H9 (cell line): ENCODE measurements around the gene SRPX. TPM values are rescaled to one million over a fixed set of nuclear protein-coding genes. Genes with fewer than 3 reads are reported as not detected.

ENCODE experiments used
- DNase-seq: peaks from one replicate; pipeline ENCODE4 v3.0.0-alpha.2; 2017
- H2AFZ ChIP-seq: one replicate; pipeline ENCODE4 v1.6.1; 2013; ENCODE audit warnings: mild to moderate bottlenecking, low read length, control low read depth, moderate library complexity
- H2AK5ac ChIP-seq: 2 replicates; pipeline ENCODE4 v1.6.1; 2013; ENCODE audit warnings: low read length, control low read depth, mixed read lengths; ENCODE audit not compliant: insufficient read length
- H2BK120ac ChIP-seq: one replicate; pipeline ENCODE4 v1.6.1; 2013; ENCODE audit warnings: low read depth, mild to moderate bottlenecking, low read length, control low read depth, inconsistent platforms; ENCODE audit not compliant: poor library complexity, severe bottlenecking
- H2BK12ac ChIP-seq: 2 replicates; pipeline ENCODE4 v1.6.1; 2013; ENCODE audit warnings: low read length, control low read depth, mixed read lengths, low read depth; ENCODE audit not compliant: insufficient read length
- H2BK15ac ChIP-seq: 2 replicates; pipeline ENCODE4 v1.6.1; 2013; ENCODE audit warnings: low read depth, low read length, control low read depth
- H2BK20ac ChIP-seq: one replicate; pipeline ENCODE4 v1.6.1; 2013; ENCODE audit warnings: low read depth, mild to moderate bottlenecking, low read length, control low read depth, inconsistent platforms; ENCODE audit not compliant: poor library complexity, severe bottlenecking
- H2BK5ac ChIP-seq: 2 replicates; pipeline ENCODE4 v1.6.1; 2013; ENCODE audit warnings: low read length, control low read depth, mixed read lengths; ENCODE audit not compliant: insufficient read length
- H3K14ac ChIP-seq: 2 replicates; pipeline ENCODE4 v1.6.1; 2013; ENCODE audit warnings: low read length, control low read depth; ENCODE audit not compliant: insufficient read depth
- H3K18ac ChIP-seq: 2 replicates; pipeline ENCODE4 v1.6.1; 2013; ENCODE audit warnings: low read depth, mild to moderate bottlenecking, mixed read lengths, low read length, control low read depth; ENCODE audit not compliant: insufficient read length
- H3K23ac ChIP-seq: 2 replicates; pipeline ENCODE4 v1.6.1; 2013; ENCODE audit warnings: low read length, control low read depth, mixed read lengths, low read depth; ENCODE audit not compliant: insufficient read length
- H3K23me2 ChIP-seq: 2 replicates; pipeline ENCODE4 v1.6.1; 2013; ENCODE audit warnings: low read depth, mild to moderate bottlenecking, mixed read lengths, low read length, control low read depth; ENCODE audit not compliant: insufficient read length, poor library complexity, severe bottlenecking
- H3K27ac ChIP-seq: 2 replicates; pipeline ENCODE4 v1.5.1; 2013; ENCODE audit warnings: low read length, control low read depth, mixed read lengths, low read depth; ENCODE audit not compliant: insufficient read length
- H3K27me3 ChIP-seq: 2 replicates; pipeline ENCODE4 v1.6.1; 2013; ENCODE audit warnings: low read length, control low read depth, inconsistent platforms; ENCODE audit not compliant: insufficient read depth
- H3K4ac ChIP-seq: 2 replicates; pipeline ENCODE4 v1.6.1; 2013; ENCODE audit warnings: low read depth, mild to moderate bottlenecking, control low read depth, inconsistent platforms, low read length, moderate library complexity
- H3K4me1 ChIP-seq: 2 replicates; pipeline ENCODE4 v1.6.1; 2013; ENCODE audit warnings: low read length, control low read depth, inconsistent platforms; ENCODE audit not compliant: insufficient read depth
- H3K4me2 ChIP-seq: 2 replicates; pipeline ENCODE4 v1.6.1; 2013; ENCODE audit warnings: low read length, control low read depth, mixed read lengths; ENCODE audit not compliant: insufficient read length, insufficient read depth
- H3K56ac ChIP-seq: 2 replicates; pipeline ENCODE4 v1.6.1; 2013; ENCODE audit warnings: low read depth, mild to moderate bottlenecking, mixed read lengths, low read length, control low read depth; ENCODE audit not compliant: insufficient read length
- H3K79me1 ChIP-seq: 2 replicates; pipeline ENCODE4 v1.6.1; 2013; ENCODE audit warnings: low read depth, mild to moderate bottlenecking, moderate library complexity, low read length, control low read depth, inconsistent platforms; ENCODE audit not compliant: insufficient read depth, poor library complexity, severe bottlenecking
- H3K79me2 ChIP-seq: 2 replicates; pipeline ENCODE4 v1.6.1; 2013; ENCODE audit warnings: low read length, control low read depth, inconsistent platforms; ENCODE audit not compliant: insufficient read depth
- H3K9ac ChIP-seq: 2 replicates; pipeline ENCODE4 v1.6.1; 2013; ENCODE audit warnings: low read length, control low read depth, mixed read lengths; ENCODE audit not compliant: insufficient read length; ENCODE audit errors: extremely low read depth
- H3K9me3 ChIP-seq: one replicate; pipeline ENCODE4 v1.6.1; 2013; ENCODE audit warnings: low read depth, low read length, inconsistent platforms; ENCODE audit not compliant: control insufficient read depth
- H3T11ph ChIP-seq: one replicate; pipeline ENCODE4 v1.6.1; 2013; ENCODE audit warnings: mild to moderate bottlenecking, low read length, control low read depth, inconsistent platforms
- H4K20me1 ChIP-seq: one replicate; pipeline ENCODE4 v1.6.1; 2013; ENCODE audit not compliant: control insufficient read depth, insufficient read length, insufficient read depth
- H4K5ac ChIP-seq: 2 replicates; pipeline ENCODE4 v1.6.1; 2013; ENCODE audit warnings: low read depth, mild to moderate bottlenecking, mixed read lengths, low read length, control low read depth; ENCODE audit not compliant: insufficient read length
- H4K8ac ChIP-seq: replicated peaks from 2 replicates; pipeline ENCODE4 v1.6.1; 2013; ENCODE audit warnings: low read length, control low read depth, mixed read lengths, low read depth; ENCODE audit not compliant: insufficient read length
- H4K91ac ChIP-seq: 2 replicates; pipeline ENCODE4 v1.6.1; 2013; ENCODE audit warnings: low read depth, mild to moderate bottlenecking, moderate library complexity, mixed read lengths, low read length, control low read depth; ENCODE audit not compliant: insufficient read length
- H3K27ac Mint-ChIP-seq, 3 experiments: 2 replicates in 2 of 3; 3 replicates in 1 of 3; pipeline ENCODE4 v1.8.0; 2020 to 2021; ENCODE audit warnings: mixed read lengths in 3 of 3, mild to moderate bottlenecking in 1 of 3, moderate library complexity in 1 of 3
- H3K27me3 Mint-ChIP-seq: 2 replicates; pipeline ENCODE4 v1.8.0; 2021; ENCODE audit warnings: low read depth, mild to moderate bottlenecking, moderate library complexity, mixed read lengths
- H3K36me3 Mint-ChIP-seq, 3 experiments: 2 replicates in 2 of 3; 3 replicates in 1 of 3; pipeline ENCODE4 v1.8.0; 2020 to 2021; ENCODE audit warnings: low read depth in 3 of 3, mixed read lengths in 3 of 3; ENCODE audit not compliant: insufficient read depth in 1 of 3
- H3K4me1 Mint-ChIP-seq, 2 experiments: 2 replicates each; pipeline ENCODE4 v1.8.0; 2020; ENCODE audit warnings: mixed read lengths in 2 of 2
- H3K4me3 Mint-ChIP-seq, 2 experiments: 2 replicates in 1 of 2; 3 replicates in 1 of 2; pipeline ENCODE4 v1.8.0; 2020 to 2021; ENCODE audit warnings: mild to moderate bottlenecking in 2 of 2, mixed read lengths in 2 of 2, moderate library complexity in 1 of 2
- H3K9me3 Mint-ChIP-seq, 2 experiments: 2 replicates in 1 of 2; 3 replicates in 1 of 2; pipeline ENCODE4 v1.8.0; 2020; ENCODE audit warnings: mild to moderate bottlenecking in 2 of 2, mixed read lengths in 2 of 2, moderate library complexity in 1 of 2
- CTCF ChIP-seq: fragments of 200-600 bp; sonication (generic); conservative IDR thresholded peaks from 3 replicates; pipeline ENCODE4 v1.8.0; 2021; ENCODE audit warnings: antibody characterized with exemption, mild to moderate bottlenecking
- WGBS: extraction: QIAGEN DNeasy Blood & Tissue Kit; methylation state at CpG from one replicate; pipeline ENCODE4 v1.1.7; 2013; ENCODE audit warnings: missing lambda C conversion rate, low lambda C conversion rate, mixed read lengths; ENCODE audit not compliant: insufficient read length; ENCODE audit errors: extremely low coverage; 5-methylcytosine and 5-hydroxymethylcytosine counted together
- total RNA-seq: library from RNA; stranded (reverse); gene quantifications from 2 replicates; pipeline ENCODE4 v1.2.1, GENCODE V29; 2021

Gene SRPX
- total RNA-seq, 1 experiment from 2014 or later: 2.8 TPM

- H3K9me3 ChIP-seq: no peaks in the 10 kb centered on the region
- Mint-ChIP-seq H3K9me3 (peaks cover 60 to 65% of the 10 kb centered on the region in 2 experiments), H3K36me3 (0 out of 7 replicates have a peak, but pooled peaks cover 0 to 3% (median 0%) of the 10 kb centered on the region in 3 experiments), H3K27me3 (no peaks in the 10 kb centered on the region), H3K4me1 (peaks cover 3% of the 10 kb centered on the region in 2 experiments; a peak in 2 of 4 replicates), H3K27ac (no peak overlapping the region), H3K4me3 (no peak overlapping the region)
- H2BK5ac ChIP-seq: no peak overlapping the region
- H4K5ac ChIP-seq: no peak overlapping the region
- H2AFZ ChIP-seq: no peak overlapping the region
- no peaks in the 10 kb centered on the region for H3K79me2 ChIP-seq
- H4K8ac ChIP-seq: no peak overlapping the region
- H4K20me1 ChIP-seq: no peaks in the 10 kb centered on the region
- no peak overlapping the region for H3K23ac ChIP-seq
- H3T11ph ChIP-seq: no peak overlapping the region
- no peak overlapping the region for H2BK20ac ChIP-seq
- no peak overlapping the region for H3K4me2 ChIP-seq
- H2BK15ac ChIP-seq: no peak overlapping the region
- no CpG with 5 or more reads among the region's 6 CpGs for WGBS
- H3K4ac ChIP-seq: no peak overlapping the region
- no peak for TF ChIP-seq CTCF
- H3K4me1 ChIP-seq: no peaks in the 10 kb centered on the region
- H2AK5ac ChIP-seq: no peak overlapping the region
- no peaks in the 10 kb centered on the region for H3K27me3 ChIP-seq
- H3K18ac ChIP-seq: no peak overlapping the region
- no peaks in the 10 kb centered on the region for H3K23me2 ChIP-seq
- no peak overlapping the region for H3K9ac ChIP-seq
- no peak overlapping the region for H2BK120ac ChIP-seq
- H3K79me1 ChIP-seq: no peaks in the 10 kb centered on the region
- H3K27ac ChIP-seq: no peak overlapping the region
- no peak overlapping the region for H3K56ac ChIP-seq
- H4K91ac ChIP-seq: no peak overlapping the region
- no peak for DNase-seq
- no peak overlapping the region for H2BK12ac ChIP-seq
- no peak overlapping the region for H3K14ac ChIP-seq
These were observed 112.3 kb downstream of the SRPX start for GRCh38 chrX:38108364-38108763.
